Esophagus muscularis mucosa (tissue), 3 donors: Measurements from ENCODE around the gene SMIM43.

Experiments
- CTCF ChIP-seq, 3 experiments: fragments of 200-600 bp in 2 of 3; fragments of 450-650 bp in 1 of 3; sonication (generic) in 2 of 3; IDR thresholded peaks; one replicate each; pipeline ENCODE4 v1.5.1; 2017 to 2019; ENCODE audit warnings: antibody characterized with exemption in 3 of 3, mild to moderate bottlenecking in 2 of 3, moderate library complexity in 1 of 3
- POLR2A ChIP-seq: fragments of 450-650 bp; IDR thresholded peaks from one replicate; pipeline ENCODE4 v1.6.1; 2017; ENCODE audit warnings: antibody characterized with exemption, moderate library complexity, mild to moderate bottlenecking, low read depth
- POLR2AphosphoS5 ChIP-seq, 2 donors: sonication (generic); formaldehyde crosslinking; IDR thresholded peaks; one replicate each; pipeline ENCODE4 v1.6.1; 2017; ENCODE audit warnings: antibody characterized with exemption in 2 of 2

- TF ChIP-seq POLR2A (no peak), CTCF (IDR thresholded peaks at IDR 0.05) (no peak), POLR2AphosphoS5 (IDR thresholded peaks at IDR 0.05) (no peak)
These were observed 23.2 kb downstream of the SMIM43 start for GRCh38 chr4:121741751-121742150.
